ENCODE results near the gene KDM5C. TPM values are rescaled to one million over a fixed set of nuclear protein-coding genes. Genes with fewer than 3 reads are reported as not detected.

The KDM5C gene
- total RNA-seq, 1 donor from 2014 or later = 114 TPM

DNA sequence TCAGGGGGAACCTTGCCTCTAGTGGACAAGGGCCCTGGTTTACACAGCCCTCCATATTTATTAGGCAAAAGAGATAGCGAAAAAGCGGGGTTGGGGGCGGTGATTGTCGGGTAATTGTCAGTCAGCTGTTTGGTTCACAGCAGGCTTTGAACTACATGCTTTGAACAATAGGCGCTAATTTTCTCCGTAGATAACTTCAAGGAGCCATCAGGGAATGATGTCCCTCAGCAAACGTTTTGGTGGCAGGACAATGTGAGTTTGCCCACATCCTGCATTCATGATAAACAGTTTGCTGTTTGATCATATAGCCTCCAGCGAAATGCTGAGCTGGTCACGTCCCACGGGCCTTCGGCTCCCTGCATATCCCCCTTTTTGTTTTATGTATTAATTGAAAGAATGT lies 65.8 kb downstream of the KDM5C start:
- no peak for DNase-seq (ENCODE audit: low read depth)
- no peaks in the 10 kb centered on the region for H3K36me3 ChIP-seq (ENCODE audit: control insufficient read depth, insufficient read depth, low read length)
- TF ChIP-seq, protein P1, sequence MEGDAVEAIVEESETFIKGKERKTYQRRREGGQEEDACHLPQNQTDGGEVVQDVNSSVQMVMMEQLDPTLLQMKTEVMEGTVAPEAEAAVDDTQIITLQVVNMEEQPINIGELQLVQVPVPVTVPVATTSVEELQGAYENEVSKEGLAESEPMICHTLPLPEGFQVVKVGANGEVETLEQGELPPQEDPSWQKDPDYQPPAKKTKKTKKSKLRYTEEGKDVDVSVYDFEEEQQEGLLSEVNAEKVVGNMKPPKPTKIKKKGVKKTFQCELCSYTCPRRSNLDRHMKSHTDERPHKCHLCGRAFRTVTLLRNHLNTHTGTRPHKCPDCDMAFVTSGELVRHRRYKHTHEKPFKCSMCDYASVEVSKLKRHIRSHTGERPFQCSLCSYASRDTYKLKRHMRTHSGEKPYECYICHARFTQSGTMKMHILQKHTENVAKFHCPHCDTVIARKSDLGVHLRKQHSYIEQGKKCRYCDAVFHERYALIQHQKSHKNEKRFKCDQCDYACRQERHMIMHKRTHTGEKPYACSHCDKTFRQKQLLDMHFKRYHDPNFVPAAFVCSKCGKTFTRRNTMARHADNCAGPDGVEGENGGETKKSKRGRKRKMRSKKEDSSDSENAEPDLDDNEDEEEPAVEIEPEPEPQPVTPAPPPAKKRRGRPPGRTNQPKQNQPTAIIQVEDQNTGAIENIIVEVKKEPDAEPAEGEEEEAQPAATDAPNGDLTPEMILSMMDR (IDR thresholded peaks at IDR 0.05; ENCODE audit: insufficient read depth, low read length, poor library complexity, severe bottlenecking) = no peak
- no peak overlapping the region for H3K4me3 ChIP-seq (ENCODE audit: low read depth, low read length)
- no peaks in the 10 kb centered on the region for H3K27me3 ChIP-seq (ENCODE audit: control insufficient read depth, insufficient read depth, low read length)

DNA sequence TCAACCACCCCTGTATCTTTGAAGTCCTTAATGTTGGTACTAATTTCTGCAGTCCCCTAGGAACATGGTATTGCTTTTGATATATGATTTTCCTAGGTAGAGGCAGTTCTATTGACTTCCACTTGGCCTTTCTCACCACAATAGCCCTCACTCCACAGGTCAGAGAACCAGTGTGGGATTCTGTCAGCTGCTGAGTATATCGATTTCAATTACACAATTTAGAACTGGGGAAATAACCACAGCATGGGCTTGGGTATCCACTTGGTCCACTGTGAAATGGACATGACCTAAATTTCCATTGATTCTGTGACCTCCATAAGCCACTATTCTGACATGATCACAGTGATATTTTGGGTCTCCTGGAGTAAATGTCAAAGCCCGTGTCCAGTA lies 68.8 kb downstream of the KDM5C start:
- TF ChIP-seq, protein P1 (IDR thresholded peaks at IDR 0.05; ENCODE audit: insufficient read depth, low read length, poor library complexity, severe bottlenecking) = no peak
- Histone ChIP-seq H3K27me3 (ENCODE audit: control insufficient read depth, insufficient read depth, low read length) (no peaks in the 10 kb centered on the region), H3K4me3 (ENCODE audit: low read depth, low read length) (no peak overlapping the region), H3K36me3 (ENCODE audit: control insufficient read depth, insufficient read depth, low read length) (no peaks in the 10 kb centered on the region)
- no peak for DNase-seq (ENCODE audit: low read depth)

DNA sequence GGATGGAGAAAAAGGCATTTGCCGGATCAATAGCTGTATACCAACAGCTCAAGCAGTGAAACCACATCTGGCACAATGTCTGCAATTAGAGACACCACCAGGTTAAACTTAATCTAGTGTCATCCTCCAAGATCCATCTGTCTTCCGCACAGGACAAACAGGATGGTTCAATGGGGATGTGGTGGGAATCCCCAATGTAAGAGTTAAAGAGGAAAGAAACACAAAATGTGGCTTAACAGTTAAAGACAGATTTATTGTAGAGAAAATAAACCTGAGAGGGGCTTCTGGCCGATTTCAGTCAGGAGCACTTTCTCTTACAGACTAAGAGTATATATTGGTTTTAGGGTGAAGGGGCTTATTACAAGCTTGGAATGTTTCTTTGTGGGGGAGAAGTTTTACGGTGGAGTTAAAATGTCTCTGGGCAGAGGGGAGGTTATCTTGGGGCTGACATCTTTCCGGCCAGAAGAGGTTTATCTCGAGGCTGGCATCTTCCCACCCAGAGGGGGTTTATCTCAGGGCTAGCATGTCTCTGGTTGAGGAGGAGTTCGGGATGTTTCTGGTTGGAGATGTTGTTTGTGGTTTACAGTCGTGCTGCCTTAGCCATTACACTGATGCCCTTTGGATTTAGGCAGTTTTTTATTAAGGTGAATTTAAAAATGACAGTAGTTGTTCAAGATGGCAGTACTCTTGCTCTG lies 69.3 kb downstream of the KDM5C start:
- TF ChIP-seq, protein P1 (IDR thresholded peaks at IDR 0.05; ENCODE audit: insufficient read depth, low read length, poor library complexity, severe bottlenecking) = no peak
- no peaks in the 10 kb centered on the region for H3K36me3 ChIP-seq (ENCODE audit: control insufficient read depth, insufficient read depth, low read length)
- no peaks in the 10 kb centered on the region for H3K27me3 ChIP-seq (ENCODE audit: control insufficient read depth, insufficient read depth, low read length)
- H3K4me3 ChIP-seq (ENCODE audit: low read depth, low read length) = no peak overlapping the region
- no peak for DNase-seq (ENCODE audit: low read depth)

DNA sequence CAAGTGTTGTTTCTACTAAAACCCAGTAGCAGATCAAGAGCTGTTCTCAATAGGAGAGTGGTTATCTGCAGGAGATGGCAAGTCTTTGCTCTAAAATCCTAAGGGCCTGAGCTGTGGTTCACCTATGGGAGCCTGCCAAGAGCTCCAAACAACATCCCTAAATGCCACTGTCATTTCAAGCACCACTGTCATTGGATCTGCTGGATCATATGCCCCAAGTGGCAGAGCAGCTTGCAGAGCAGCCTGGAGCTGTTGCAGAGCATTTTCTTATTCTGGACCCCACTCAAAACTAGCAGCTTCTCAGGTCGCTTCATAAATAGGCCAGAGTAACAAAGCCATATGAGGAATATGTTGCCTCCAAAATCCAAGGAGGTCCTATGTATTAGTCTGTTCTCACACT lies 71.4 kb downstream of the KDM5C start:
- Histone ChIP-seq H3K36me3 (ENCODE audit: control insufficient read depth, insufficient read depth, low read length) (no peaks in the 10 kb centered on the region), H3K4me3 (ENCODE audit: low read depth, low read length) (no peak overlapping the region), H3K27me3 (ENCODE audit: control insufficient read depth, insufficient read depth, low read length) (no peaks in the 10 kb centered on the region)
- no peak for DNase-seq (ENCODE audit: low read depth)
- TF ChIP-seq, protein P1 (IDR thresholded peaks at IDR 0.05; ENCODE audit: insufficient read depth, low read length, poor library complexity, severe bottlenecking) = no peak

Other genes starting within 250 kb of the KDM5C start
- 4.8 and 6.4 TPM in 2 replicates for gene GPR173, start 176.4 kb downstream of the KDM5C start, total RNA-seq
- gene TSPYL2, start 142.8 kb downstream of the KDM5C start, total RNA-seq = 8.7 and 10.3 TPM in 2 replicates
- 2.9 and 5.0 TPM in 2 replicates for gene KANTR, start 131.1 kb downstream of the KDM5C start, total RNA-seq
- gene IQSEC2, start 56.4 kb upstream of the KDM5C start, total RNA-seq = 5.4 and 7.2 TPM in 2 replicates
- gene SMC1A, start 197.4 kb upstream of the KDM5C start, total RNA-seq = 18.8 and 30.4 TPM in 2 replicates
- 0.38 and 0.41 TPM in 2 replicates for gene RIBC1, start 197.7 kb upstream of the KDM5C start, total RNA-seq
- 85.8 and 97.4 TPM in 2 replicates for gene HSD17B10, start 209.2 kb upstream of the KDM5C start, total RNA-seq